Thyroid gland (tissue), 4 donors: ENCODE data around the gene LEP.

Experiments
- CTCF ChIP-seq, 6 experiments: fragments of 200-600 bp in 3 of 6; fragments of 450-650 bp in 3 of 6; sonication (generic) in 3 of 6; IDR thresholded peaks; one replicate each; pipeline ENCODE4 v1.5.1; 2016 to 2019; ENCODE audit warnings: antibody characterized with exemption in 6 of 6, mild to moderate bottlenecking in 2 of 6, inconsistent platforms in 1 of 6, moderate library complexity in 1 of 6
- POLR2A ChIP-seq, 2 donors: fragments of 450-650 bp; IDR thresholded peaks; one replicate each; pipeline ENCODE4 v1.6.1; 2017; ENCODE audit warnings: antibody characterized with exemption in 2 of 2, mild to moderate bottlenecking in 2 of 2, moderate library complexity in 1 of 2

- TF ChIP-seq CTCF (IDR thresholded peaks at IDR 0.05) (no peak), POLR2A (IDR thresholded peaks at IDR 0.05) (no peak)
Measured at GRCh38 chr7:128215739-128216138, 25.3 kb upstream of the LEP start.
